ENCODE measurements around the gene MYO5C.

- TF ChIP-seq ZFX (IDR thresholded peaks at IDR 0.05): no peak
- TF ChIP-seq CTCF (conservative IDR thresholded peaks at IDR 0.05): no peak
Measured at GRCh38 chr15:52191207-52191606, 104.4 kb downstream of the MYO5C start, which contains the start of gene GNB5.
